Amniotic stem cell (primary cell): ENCODE measurements around the gene C2orf76.
"Not testable (repeated sequence)": the region's sequence is repeated elsewhere in the genome, so short reads cannot be mapped to it uniquely, and the experiment has no call there.

Source experiments
- DNase-seq: peaks from one replicate; lab custom pipeline; 2025; lab: John Stamatoyannopoulos, UW

C2orf76 gene

GRCh38 chr2:119293900-119294299 is 72.7 kb downstream of the C2orf76 start:
- DNase-seq = no peak

DNA sequence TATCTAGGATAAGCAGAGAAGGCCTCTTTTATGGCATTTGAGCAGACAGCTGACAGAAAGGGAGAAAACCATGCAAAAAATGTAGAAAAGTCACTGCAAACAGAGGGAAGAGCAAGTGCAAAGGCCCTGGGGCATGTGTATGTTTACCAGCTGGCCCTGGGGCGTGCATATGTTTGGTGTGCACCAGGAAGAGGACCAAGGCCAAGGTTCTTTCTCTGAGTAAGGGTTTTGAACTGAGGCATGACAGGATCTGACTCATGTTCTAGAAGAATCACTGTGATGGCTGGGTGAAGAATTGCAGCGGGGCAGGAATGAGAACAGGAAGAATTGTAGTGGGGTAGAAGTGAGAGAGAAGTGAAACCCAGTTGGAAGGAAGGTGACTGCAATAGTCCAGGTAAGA is 73.4 kb downstream of the C2orf76 start:
- DNase-seq = no peak

GRCh38 chr2:119292226-119292625 is 74.4 kb downstream of the C2orf76 start:
- DNase-seq = no peak

DNA sequence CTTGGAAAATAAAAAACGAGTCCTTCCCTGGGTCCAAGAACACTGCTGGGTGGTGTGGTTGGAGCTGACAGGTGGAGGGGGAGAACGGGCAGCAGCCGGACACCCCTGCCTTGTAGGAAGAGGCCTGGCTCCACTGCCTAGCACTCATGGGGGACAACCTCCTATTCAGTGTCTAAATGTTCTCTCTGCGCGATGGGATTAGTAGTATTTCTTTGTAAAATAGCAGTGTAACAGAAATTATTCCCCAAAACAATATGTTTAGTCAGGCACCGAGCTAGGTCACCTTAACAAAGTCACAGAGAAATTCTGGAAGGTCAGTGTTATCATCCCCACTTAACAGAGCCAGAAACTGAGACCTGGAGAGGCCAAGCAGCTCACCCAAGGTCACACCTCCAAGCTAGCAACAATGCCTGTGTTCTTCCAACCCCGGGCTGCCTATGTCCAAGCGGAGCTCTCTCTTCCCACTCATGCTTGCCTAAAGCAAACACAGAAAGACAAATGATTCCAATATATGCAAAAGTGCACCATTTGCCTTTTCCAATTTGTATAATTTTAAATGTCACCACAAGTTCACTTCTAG is 75.0 kb downstream of the C2orf76 start:
- no peak for DNase-seq

GRCh38 chr2:119290859-119291587 is 75.6 kb downstream of the C2orf76 start:
- no peak for DNase-seq

DNA sequence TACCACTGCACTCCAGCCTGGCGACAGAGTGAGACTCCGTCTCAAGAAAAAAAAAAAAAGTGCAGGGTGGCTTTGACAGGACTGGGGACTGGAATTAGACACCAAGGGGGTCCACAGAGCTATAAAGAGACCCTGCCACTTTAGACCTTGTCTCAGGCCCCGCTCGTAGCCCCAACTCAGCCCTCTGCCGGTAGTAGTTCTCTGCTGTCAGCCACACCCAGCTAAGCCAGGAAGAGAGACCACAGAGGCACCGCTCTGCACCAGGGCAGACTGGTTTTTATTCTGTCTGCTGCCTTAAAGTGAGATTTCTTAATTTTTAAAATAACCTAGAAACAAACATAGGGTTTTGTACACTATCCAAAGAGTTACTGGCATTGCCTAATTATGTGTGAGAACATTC is 77.0 kb downstream of the C2orf76 start:
- no peak for DNase-seq

DNA sequence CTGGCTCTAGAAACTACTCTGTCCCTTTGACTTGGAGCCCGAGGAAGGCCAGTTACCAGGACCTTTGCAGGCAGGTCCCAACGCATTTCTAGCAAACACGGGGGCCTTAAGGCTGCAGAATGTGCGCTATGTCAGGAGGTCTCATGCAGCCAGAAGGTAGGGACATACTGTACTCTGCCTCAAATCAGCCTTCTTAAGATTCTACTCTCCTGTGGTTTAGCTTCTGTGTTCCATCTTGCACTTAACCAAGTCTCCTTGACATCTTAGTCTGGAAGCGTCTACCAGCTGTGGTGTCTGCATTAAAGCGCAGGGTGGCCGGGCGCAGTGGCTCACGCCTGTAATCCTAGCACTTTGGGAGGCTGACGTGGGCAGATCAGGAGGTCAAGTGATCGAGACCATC is 77.5 kb downstream of the C2orf76 start:
- DNase-seq = no peak

- no peak for DNase-seq
These were observed 78.1 kb downstream of the C2orf76 start for GRCh38 chr2:119288576-119288975.

GRCh38 chr2:119286661-119287060 is 80.0 kb downstream of the C2orf76 start:
- DNase-seq = no peak

- DNase-seq = no peak
These were observed 82.7 kb downstream of the C2orf76 start for GRCh38 chr2:119283873-119284331.

DNA sequence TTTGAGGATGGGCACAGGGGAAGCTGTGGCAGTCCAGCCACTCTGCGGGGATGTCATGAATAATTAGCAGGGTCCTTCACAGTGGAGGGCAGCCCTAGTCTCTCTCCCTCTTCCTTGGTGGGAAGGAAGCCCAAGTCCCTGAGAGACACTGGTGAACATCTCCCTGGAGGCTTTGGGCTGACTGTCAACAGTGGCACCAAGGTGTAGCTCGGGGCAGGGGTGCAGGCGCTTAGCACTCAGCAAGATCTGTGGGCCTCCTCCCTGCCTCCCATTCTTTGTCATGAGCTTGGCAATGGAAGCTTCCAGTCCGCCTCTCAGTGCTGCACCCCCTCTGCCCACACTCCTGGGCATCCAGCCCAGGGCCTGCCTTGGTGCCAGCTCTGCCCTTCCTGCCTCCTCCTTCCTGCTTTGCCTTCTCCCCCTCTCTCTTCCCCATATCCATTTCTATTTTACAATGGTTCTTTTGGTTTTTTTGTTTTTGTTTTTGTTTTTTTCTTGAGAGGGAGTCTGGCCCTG is 83.6 kb downstream of the C2orf76 start:
- no peak for DNase-seq

DNA sequence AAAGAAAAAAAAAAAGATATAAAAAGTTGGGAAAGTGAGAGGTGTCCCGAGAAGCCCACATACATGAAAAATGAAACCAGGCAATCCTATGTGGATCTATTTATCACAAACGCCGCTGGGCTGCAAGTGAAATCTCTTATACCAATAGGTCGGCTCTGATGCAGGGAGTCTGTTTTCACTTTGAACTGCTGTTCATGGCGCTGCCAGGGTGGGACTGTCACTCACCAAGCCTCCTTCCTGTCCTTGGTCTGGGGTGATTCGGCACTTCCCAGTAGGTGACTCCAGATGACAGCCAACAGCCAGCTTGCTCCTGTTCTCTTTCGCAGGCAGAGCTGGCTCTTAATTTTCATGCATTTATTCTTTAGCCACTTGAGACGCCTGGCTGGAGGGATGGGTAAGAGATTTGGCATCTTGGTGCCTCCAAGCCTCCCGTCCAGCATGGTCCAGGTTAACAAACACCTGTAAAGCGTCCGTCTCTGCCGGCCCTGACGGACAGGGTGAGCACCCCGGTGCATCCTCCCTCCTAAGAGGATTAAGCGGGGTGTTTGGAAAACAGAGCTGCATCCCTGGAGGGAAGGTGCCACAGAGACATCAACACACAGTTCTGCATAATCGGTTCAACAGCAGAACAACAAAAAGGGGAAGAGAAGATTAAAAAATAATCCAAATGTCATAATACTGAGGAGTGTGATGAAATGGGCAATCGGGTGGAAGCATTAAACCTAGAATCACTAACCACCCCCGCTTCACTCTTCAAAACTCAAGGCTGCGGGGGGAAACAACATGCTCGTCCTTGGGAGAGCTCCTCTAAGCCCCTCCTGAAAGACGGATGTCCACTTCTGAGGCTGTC is 84.3 kb downstream of the C2orf76 start:
- no peak for DNase-seq

DNA sequence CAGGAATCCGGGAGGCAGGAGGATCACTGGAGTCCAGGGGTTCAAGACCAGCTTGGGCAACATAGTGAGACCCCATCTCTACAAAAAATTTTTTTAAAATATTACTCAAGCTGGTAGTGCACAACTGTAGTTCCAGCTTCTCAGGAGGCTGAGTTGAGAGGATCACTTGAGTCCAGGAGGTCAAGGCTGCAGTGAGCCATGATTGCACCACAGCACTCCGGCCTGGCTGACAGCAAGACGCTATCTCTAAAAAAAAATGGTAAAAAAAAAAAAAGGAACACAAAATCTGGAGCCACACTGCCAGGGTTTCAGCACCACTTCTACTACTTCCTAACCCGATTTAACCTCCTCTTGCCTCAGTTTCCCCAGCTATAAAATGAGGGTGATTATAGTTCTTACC is 86.0 kb downstream of the C2orf76 start:
- DNase-seq = no peak

- no peak for DNase-seq
These were observed 87.0 kb downstream of the C2orf76 start for GRCh38 chr2:119279666-119280065.

GRCh38 chr2:119278946-119279345 is 87.7 kb downstream of the C2orf76 start:
- no peak for DNase-seq

DNA sequence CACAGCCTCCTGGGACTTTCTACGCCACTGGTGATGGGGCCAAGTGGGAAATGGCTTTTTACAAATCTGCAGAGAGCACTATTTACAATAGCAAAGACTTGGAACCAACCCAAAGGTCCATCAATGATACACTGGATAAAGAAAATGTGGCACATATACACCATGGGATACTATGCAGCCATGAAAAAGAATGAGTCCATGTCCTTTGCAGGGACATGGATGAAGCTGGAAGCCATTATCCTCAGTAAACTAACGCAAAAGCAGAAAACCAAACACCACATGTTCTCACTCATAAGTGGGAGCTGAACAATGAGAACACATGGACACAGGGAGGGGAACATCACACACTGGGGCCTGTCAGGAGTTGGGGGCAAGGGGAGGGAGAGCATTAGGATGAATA is 88.2 kb downstream of the C2orf76 start:
- not testable (repeated sequence) for DNase-seq

DNA sequence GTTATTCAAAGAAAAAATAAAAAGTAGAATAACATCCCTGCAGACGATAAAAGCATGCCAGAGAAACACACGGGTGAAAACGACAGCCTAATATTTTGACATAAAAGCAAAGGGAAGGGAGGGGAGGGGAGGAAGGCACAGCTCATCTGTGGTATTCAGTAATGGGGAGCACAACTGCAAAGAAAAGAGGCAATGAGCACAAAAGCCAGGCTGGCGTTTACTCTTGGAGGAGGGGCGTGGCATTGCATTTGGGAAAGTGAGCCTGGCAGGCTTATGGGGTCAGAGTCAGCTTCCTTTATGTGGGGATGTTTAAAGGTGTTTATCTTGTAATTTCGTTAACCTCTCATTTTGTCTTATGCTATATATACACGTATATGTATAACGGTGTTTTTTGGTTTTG is 89.8 kb downstream of the C2orf76 start:
- DNase-seq = no peak

- DNase-seq = no peak
These were observed 99.0 kb downstream of the C2orf76 start for GRCh38 chr2:119267604-119268003.

DNA sequence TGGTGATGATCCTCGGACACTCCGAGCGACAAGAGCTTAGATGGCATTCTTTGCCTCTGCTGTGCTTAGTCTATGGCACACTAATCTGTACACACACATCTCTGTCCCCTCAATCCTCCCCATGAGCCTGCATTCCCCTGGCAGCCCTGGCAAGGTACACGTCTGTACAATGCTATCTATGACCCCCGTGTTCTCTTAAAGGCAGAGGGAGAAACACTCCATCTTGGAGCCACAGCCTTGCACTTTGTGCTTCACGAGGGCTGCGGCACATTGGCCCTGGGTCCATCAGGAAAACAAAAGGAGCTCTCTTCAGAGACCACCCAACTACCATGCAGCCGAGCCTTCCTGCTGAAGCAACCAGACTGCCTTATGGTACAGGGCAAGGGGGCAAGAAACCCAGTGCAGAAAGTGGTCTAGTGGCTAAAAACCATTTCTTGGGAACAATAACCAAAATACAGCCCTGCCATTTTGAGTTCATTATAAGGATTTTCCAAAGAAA is 100.5 kb downstream of the C2orf76 start:
- DNase-seq = no peak

DNA sequence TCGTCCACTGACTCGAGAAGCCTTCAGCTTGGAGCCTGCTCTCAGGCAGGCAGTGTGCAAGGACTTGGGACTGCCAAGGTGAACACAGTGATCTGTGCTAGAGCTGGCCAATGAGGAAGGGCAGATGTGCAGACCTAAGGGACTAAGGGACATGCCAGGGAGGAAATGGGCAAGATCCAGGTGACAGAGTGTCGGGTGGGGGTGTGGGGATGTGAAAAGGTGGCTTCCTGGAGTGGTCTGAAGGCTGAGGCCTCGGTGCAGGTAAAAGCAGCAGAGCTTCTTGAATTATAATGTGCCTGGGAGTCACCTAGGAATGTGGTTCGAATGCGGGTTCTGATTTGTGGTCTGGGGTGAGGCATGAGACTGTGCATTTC is 101.0 kb downstream of the C2orf76 start:
- no peak for DNase-seq

GRCh38 chr2:119264781-119265692 is 101.6 kb downstream of the C2orf76 start:
- DNase-seq = no peak

DNA sequence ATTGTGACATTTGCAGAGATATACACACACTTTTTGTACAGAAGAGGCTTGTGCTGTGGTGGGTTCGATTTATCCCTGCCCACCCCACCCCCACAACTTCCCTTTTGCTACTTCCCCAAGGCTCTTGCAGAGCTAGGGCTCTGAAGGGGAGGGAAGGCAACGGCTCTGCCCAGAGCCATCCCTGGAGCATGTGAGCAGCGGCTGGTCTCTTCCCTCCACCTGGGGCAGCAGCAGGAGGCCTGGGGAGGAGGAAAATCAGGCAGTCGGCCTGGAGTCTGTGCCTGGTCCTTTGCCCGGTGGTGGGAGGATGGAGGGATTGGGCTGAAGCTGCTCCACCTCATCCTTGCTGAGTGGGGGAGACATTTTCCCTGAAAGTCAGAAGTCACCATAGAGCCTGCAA is 103.0 kb downstream of the C2orf76 start:
- DNase-seq = no peak
